ENCODE data around the gene LYL1. TPM values are rescaled to one million over a fixed set of nuclear protein-coding genes. Genes with fewer than 3 reads are reported as not detected.

LYL1 gene
- total and polyA plus RNA-seq, 9 of the 15 experiments (the other 6 are each of a cell fraction or from before 2014, with no cell fraction given): 1.3 to 266 (median 34.0) TPM

GRCh38 chr19:13097463-13098258 is 5.0 kb downstream of the LYL1 start (continued):
- TF ChIP-seq, protein P1, sequence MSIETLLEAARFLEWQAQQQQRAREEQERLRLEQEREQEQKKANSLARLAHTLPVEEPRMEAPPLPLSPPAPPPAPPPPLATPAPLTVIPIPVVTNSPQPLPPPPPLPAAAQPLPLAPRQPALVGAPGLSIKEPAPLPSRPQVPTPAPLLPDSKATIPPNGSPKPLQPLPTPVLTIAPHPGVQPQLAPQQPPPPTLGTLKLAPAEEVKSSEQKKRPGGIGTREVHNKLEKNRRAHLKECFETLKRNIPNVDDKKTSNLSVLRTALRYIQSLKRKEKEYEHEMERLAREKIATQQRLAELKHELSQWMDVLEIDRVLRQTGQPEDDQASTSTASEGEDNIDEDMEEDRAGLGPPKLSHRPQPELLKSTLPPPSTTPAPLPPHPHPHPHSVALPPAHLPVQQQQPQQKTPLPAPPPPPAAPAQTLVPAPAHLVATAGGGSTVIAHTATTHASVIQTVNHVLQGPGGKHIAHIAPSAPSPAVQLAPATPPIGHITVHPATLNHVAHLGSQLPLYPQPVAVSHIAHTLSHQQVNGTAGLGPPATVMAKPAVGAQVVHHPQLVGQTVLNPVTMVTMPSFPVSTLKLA (conservative IDR thresholded peaks at IDR 0.05): peak in 1 of 2 experiments; percentile 56; a peak in 3 of 4 replicates
- TF ChIP-seq MBD2 (IDR thresholded peaks at IDR 0.05; ENCODE audit: borderline replicate concordance, low read depth) (0 out of 2 replicates have a peak, but pooled peaks have one; percentile 41), KAT7 (CRISPR knock-in tag; IDR thresholded peaks at IDR 0.05; ENCODE audit: borderline replicate concordance) (0 out of 2 replicates have a peak, but pooled peaks have one; percentile 8), ZNF41 (CRISPR knock-in tag; conservative IDR thresholded peaks at IDR 0.05) (peak; percentile 52; the same call in 1 of the 2 replicates), CXXC5 (CRISPR knock-in tag; IDR thresholded peaks at IDR 0.05) (peak; percentile 67), GABPB2 (CRISPR knock-in tag; conservative IDR thresholded peaks at IDR 0.05) (0 out of 2 replicates have a peak, but pooled peaks have one; percentile 34)
- TF ChIP-seq, protein P2, sequence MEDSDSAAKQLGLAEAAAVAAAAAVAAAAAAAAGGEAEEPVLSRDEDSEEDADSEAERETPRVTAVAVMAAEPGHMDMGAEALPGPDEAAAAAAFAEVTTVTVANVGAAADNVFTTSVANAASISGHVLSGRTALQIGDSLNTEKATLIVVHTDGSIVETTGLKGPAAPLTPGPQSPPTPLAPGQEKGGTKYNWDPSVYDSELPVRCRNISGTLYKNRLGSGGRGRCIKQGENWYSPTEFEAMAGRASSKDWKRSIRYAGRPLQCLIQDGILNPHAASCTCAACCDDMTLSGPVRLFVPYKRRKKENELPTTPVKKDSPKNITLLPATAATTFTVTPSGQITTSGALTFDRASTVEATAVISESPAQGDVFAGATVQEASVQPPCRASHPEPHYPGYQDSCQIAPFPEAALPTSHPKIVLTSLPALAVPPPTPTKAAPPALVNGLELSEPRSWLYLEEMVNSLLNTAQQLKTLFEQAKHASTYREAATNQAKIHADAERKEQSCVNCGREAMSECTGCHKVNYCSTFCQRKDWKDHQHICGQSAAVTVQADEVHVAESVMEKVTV (CRISPR knock-in tag; IDR thresholded peaks at IDR 0.05): no peak
- TF ChIP-seq, protein P3, sequence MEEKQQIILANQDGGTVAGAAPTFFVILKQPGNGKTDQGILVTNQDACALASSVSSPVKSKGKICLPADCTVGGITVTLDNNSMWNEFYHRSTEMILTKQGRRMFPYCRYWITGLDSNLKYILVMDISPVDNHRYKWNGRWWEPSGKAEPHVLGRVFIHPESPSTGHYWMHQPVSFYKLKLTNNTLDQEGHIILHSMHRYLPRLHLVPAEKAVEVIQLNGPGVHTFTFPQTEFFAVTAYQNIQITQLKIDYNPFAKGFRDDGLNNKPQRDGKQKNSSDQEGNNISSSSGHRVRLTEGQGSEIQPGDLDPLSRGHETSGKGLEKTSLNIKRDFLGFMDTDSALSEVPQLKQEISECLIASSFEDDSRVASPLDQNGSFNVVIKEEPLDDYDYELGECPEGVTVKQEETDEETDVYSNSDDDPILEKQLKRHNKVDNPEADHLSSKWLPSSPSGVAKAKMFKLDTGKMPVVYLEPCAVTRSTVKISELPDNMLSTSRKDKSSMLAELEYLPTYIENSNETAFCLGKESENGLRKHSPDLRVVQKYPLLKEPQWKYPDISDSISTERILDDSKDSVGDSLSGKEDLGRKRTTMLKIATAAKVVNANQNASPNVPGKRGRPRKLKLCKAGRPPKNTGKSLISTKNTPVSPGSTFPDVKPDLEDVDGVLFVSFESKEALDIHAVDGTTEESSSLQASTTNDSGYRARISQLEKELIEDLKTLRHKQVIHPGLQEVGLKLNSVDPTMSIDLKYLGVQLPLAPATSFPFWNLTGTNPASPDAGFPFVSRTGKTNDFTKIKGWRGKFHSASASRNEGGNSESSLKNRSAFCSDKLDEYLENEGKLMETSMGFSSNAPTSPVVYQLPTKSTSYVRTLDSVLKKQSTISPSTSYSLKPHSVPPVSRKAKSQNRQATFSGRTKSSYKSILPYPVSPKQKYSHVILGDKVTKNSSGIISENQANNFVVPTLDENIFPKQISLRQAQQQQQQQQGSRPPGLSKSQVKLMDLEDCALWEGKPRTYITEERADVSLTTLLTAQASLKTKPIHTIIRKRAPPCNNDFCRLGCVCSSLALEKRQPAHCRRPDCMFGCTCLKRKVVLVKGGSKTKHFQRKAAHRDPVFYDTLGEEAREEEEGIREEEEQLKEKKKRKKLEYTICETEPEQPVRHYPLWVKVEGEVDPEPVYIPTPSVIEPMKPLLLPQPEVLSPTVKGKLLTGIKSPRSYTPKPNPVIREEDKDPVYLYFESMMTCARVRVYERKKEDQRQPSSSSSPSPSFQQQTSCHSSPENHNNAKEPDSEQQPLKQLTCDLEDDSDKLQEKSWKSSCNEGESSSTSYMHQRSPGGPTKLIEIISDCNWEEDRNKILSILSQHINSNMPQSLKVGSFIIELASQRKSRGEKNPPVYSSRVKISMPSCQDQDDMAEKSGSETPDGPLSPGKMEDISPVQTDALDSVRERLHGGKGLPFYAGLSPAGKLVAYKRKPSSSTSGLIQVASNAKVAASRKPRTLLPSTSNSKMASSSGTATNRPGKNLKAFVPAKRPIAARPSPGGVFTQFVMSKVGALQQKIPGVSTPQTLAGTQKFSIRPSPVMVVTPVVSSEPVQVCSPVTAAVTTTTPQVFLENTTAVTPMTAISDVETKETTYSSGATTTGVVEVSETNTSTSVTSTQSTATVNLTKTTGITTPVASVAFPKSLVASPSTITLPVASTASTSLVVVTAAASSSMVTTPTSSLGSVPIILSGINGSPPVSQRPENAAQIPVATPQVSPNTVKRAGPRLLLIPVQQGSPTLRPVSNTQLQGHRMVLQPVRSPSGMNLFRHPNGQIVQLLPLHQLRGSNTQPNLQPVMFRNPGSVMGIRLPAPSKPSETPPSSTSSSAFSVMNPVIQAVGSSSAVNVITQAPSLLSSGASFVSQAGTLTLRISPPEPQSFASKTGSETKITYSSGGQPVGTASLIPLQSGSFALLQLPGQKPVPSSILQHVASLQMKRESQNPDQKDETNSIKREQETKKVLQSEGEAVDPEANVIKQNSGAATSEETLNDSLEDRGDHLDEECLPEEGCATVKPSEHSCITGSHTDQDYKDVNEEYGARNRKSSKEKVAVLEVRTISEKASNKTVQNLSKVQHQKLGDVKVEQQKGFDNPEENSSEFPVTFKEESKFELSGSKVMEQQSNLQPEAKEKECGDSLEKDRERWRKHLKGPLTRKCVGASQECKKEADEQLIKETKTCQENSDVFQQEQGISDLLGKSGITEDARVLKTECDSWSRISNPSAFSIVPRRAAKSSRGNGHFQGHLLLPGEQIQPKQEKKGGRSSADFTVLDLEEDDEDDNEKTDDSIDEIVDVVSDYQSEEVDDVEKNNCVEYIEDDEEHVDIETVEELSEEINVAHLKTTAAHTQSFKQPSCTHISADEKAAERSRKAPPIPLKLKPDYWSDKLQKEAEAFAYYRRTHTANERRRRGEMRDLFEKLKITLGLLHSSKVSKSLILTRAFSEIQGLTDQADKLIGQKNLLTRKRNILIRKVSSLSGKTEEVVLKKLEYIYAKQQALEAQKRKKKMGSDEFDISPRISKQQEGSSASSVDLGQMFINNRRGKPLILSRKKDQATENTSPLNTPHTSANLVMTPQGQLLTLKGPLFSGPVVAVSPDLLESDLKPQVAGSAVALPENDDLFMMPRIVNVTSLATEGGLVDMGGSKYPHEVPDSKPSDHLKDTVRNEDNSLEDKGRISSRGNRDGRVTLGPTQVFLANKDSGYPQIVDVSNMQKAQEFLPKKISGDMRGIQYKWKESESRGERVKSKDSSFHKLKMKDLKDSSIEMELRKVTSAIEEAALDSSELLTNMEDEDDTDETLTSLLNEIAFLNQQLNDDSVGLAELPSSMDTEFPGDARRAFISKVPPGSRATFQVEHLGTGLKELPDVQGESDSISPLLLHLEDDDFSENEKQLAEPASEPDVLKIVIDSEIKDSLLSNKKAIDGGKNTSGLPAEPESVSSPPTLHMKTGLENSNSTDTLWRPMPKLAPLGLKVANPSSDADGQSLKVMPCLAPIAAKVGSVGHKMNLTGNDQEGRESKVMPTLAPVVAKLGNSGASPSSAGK (IDR thresholded peaks at IDR 0.05): peak; percentile 53; the same call in 1 of the 2 replicates

Data from K562 (cell line).